NCI-H1092 (cell line): Measurements from ENCODE around the gene C6orf132.

Source experiments
- DNase-seq: peaks from one replicate; lab custom pipeline; 2025; lab: John Stamatoyannopoulos, UW

The C6orf132 gene

DNA sequence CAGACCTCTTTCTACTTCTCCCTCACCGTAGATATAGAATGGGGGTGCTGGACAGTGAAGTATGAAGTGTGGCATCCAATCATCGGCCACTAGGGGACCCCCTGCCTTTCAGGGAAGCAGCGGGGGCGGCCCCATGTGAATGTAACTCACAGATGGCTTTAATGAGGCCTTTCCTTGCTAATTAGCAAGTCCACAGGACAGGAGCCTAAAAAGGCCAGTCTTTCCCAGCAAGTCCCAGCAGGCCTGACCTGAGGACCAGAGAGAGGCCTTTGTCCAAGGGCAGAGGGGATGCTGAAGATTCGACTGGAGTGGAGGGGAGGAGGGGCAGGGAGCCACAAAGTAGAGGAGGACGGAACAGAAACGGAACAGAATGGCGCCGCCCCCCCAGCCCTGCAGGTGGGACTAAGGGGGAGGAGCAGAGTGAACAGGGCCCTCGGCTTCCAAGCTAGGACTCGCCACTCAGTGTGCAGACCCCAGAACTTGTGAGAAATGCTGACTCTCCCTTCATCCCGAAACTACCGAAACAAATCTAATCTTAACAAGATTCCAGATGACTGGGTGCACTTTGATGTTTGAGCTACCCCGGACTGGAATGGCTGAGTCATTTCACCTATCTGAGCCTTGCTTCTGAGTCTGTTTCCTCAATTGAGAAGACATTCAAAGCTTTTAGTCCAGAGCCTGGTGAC, 5.8 kb downstream of the C6orf132 start:
- no peak for DNase-seq

DNA sequence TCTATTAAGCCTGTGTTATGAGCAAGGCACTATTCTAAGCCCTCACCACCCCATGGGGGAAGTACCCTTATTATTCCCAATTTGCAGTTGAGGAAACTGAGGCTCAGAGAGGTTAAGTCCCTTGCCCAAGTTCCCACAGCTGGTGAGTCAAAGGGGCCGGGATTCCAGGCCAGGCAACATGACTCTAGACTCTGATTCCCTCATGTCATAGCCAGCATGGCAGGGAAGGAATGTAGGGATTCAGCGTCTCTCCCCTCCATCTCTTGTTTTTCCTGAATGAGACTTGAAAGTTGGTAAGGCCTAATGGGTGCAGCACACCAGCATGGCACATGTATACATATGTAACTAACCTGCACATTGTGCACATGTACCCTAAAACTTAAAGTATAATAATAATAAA, 6.7 kb downstream of the C6orf132 start:
- no peak for DNase-seq

DNA sequence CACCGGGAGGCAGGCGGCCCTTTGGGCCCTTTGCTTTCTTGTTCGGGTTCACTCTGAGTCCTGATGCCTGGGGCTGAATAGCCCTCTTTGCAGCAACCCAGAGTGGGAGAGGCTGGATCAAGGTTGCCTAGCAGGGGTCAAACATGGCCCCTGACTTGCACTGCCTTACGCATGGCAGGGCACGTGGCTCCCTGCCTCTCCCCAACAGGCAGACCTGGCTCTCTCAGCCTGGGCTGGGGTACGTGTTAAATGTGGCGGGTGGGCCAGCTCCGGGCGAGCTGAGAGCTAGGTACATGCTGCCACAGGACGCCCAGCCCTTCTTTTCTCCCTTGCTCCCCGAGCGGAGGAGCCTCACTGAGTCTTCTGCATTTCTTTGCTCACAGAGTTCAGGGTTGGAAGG, 7.3 kb downstream of the C6orf132 start:
- DNase-seq: no peak

DNA sequence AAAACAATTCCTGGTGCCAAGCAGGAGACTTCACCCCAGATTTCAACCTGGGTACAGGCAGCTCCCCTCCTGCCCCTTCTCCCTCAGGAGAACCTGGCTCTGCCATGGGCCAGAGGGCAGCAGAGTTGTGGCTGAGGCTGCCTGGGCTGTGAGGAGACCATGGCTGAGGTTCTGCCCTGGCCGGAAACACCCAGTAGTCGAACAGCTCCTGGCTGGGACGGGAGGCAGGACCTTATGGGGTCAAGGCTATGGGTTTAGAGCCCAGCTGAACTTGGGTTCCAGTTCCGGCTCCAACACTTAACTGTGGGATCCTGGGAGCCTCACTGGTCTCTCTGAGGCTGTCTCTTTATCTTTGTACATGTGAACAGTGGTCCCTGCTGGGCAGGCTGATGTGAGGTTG, 8.5 kb downstream of the C6orf132 start:
- DNase-seq: no peak

DNA sequence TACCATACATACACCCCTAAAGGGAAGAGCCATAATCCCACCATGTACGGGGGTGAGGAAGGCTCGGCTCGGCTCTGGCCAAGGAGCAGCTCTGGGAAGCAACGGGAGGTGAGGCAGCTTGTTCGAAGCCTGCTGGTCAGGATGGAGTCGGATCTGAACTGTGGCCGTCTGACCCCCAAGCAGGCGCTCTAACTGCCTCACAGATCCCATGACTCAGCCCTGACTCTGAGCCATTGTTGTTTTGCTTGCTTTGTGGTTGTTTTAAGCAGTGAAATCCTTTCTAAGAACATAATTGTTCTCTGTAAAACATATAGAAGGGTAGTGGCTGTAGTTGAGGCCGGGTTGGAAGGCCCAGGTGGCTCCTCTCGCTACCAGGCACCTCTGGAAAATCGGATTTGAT, 10.9 kb downstream of the C6orf132 start:
- DNase-seq: no peak

DNA sequence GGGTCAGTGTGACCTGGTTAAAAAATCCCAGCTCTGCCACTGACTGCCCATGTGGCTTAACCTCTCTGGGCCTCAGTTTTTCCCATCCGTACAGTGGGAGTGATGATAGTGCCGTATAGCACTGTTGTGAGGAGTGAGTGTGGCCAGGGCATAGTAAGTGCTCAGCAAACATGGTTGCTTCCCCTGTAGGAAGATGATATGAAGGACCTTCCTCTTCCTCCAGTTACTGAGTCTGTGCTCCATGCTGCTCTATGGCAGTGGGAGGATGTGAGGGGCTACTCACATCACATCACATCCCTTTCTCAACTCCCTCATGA, 13.1 kb downstream of the C6orf132 start:
- DNase-seq: no peak

DNA sequence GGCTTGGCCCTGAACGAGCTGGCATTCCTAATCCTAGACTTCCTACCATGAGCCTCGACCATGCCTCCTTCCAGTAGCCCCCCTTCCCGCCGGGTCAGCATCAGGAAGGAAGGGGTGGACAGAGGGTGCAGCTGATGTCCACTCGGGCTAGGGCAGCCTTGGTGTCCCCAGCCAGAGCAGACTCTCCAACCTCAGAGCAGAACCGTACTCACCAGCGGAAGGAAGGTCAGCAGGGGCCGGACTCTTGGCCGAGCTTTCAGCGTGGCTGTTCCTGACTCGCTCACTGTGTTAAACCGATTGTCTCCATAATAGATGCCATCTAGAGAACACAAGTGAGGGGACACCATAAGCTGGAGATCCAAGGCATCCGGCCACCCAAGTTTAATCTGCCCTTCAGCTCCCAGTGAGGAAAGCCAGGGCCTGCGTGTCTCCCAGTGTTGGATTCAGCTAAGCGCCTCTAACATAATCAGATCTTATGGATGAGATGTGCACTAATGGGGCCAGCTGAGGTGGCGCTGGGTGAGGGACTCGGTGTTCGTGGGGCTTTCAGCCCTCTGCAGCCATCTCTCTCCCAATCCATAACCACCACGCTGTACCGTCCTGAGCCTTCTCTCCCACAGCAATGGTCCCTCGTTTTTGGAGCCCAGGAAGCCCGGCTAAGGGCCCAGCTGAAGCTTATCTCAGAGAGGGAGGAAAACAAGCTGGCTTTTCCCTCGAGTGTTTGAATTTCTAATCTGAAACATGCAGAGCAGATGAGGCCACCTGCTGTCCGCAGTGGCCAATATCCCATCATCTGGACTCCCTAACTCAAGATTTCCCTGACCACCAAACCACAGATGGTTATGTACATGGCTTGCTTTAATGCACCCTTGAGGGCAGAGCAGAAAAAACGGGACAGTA, 13.7 kb downstream of the C6orf132 start:
- DNase-seq: no peak

DNA sequence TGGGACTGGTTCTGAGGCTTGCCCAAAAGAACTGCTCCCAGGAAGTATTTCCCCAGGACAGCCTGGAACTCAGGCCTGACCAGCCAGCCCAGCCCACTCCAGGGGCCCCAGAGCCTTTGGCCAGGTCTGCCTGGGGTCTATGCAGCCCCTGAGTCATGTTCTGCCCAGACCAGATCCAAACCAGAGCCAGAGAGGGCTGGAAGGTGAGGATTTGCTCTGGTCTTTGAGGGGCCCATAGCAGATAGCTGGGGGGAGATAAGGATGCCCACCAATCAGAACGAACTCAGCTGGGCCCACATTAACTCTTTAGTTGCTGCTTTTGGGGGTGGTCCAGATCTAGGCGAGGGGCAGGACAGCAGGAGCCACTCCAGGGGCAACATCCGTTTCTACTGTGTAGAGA, 16.8 kb downstream of the C6orf132 start:
- DNase-seq: no peak

DNA sequence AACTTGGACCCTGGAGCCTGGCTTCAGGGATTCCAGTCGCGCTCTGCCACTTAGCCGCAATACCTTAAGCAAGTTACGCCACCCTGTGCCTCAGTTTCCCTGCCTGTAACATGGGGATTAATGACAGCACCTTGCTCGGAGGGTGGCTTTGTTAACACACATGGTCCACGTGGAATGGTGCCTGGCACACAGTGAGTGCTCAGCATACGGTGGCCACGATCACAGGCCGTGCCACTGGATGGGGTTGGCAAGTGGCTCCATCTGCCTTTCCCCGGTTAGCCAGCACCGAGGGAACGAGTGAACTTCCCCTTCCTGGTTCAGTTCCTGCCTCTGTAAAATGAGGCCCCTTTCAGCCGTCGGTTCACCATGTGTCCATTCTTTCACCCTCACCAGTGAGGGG, 17.2 kb downstream of the C6orf132 start:
- DNase-seq: no peak

DNA sequence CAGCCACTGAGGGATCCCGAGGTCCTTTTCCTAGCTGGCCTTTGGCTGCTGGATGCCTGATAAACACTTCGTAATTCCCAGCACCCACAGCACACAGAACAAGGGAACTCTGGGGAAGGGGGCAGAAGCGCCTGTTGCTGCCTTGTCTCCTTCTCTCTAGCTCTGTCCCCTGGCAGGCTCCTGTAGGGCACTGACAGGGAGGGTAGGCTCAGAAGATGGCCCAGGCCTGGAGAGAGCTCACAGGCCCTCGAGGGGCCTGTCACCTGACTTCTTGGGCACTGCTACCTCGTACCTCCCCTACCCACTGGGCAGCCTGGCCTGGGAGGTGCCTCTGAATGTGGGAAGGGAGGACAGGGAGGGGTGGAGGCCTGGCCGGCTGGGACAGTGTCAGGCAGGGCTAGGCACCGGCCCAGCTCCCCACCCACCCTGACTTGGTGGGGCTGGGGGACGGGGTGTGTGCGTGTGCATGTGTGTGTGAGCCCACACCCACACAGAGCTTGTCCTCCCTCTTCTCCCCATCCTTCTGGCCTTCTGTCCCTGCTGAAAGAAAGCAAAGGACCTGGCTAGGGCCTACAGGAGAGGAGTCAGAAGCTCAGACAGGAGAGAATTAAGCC, 18.1 kb downstream of the C6orf132 start:
- DNase-seq: no peak

DNA sequence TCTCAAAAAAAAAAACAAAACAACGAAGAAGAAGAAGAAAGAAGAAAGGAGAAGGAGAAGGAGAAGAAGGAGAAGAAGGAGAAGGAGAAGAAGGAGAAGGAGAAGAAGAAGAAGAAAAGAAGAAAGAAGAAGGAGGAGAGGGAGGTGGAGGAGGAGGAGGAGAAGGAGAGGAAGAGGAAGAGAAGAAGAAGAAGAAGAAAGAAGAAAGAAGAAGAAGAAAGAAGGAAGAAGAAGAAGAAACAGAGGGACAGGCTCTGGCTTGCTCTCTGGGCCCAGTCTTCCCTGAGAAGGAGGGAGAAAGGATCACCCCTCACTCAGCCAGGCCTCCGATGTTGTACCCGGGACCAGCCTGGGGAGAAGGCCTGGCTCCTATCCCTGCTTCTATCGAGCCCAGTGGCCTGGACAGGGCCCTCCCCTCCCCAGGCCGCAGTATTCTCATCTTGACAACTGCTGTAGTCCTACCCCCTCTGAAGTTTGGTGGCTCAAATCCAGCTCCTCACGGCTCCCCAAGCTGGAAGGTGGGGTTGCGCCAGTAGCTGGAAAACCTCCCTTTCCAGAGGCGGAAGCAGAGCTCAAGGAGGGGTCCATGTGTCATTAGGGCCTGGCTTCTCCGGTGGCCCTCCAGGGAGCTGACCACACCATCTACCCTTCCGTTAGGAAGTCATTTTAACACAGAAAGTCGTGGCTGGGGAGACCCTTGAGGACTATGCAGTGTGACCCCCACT, 18.9 kb downstream of the C6orf132 start:
- DNase-seq: no peak

DNA sequence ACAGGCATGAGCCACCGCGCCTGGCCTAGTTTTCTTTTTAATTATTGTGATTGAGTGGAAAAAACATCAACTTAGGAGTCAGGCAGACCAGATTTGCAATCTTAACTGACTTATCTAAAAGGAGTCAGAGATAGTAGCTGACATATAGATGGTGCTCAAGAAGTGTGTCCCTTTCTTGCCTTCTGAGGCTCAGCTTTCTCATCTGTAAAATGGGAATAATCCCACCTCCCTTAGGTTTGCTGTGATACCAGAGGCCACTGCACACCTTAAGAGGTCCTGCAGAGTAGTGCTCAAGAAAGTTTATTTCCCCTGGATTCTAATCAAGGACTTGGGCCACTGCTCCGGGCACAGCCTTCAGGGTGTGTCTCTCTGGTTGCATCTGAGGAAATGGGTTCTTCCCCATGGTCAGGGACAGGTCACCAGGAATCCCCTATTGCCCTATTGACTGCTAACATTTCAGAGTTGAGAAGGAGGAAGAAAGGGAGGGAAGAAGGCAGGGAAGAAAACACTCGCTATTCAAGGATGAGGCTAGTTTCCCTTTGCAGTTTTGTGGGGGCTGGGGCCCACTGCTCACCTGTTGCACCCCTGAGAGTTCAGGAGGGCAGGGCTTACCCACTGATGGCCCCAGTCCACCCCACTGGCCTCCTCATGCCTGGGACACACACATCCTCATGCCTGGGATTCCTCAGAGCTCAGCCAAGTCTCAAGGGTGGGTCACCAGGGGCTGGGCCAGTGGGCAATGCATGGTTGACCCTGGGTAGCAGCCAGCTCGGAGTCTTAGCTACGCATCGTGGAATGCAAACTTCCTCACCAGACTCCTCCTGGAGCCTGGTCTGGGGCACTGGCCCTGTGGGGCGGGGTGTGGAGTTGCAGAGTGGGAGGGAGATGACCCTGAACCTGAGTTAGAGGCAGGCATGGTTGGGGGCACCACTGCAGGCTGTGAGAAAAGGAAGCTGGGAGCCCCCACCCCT, 21.2 kb downstream of the C6orf132 start:
- no peak for DNase-seq

DNA sequence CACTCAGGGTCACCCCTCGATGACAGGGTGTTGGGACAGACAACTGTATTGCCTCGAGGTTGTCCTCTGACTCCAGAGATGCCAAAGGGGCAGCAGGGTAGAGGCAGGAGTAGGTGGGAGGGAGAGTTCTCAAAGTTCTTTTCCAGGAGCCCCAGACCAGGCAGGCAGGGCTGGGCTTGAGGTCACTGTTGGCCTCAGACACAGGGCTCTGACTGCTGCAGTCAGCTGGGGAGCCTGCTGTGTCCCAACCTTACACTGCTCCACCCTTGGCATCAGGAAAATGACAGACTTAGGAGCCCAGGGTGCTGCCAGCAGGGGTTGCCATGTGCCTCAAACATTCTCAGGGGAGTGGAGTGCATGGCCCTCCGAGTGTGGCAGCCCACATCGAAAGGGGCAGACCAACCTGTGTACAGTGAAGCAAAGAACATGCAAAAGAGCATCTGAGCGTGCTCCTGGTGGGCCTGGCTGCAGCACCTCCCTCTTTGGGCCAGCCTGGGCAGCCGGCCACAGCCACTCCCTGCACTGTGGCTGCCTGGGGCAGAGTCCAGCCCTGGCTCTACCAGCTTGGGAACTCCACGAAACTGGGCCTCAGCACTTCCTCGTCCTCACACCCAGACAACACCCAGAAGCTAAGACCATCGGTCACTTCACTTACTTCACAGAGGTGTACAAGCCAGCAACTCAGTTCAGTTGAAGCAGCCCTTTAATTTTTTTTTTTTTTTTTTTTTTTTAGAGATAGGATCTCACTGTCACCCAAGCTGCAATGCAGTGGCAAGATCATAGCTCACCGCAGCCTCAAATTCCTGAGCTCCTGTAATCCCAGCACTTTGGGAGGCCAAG, 24.0 kb downstream of the C6orf132 start:
- DNase-seq: no peak

DNA sequence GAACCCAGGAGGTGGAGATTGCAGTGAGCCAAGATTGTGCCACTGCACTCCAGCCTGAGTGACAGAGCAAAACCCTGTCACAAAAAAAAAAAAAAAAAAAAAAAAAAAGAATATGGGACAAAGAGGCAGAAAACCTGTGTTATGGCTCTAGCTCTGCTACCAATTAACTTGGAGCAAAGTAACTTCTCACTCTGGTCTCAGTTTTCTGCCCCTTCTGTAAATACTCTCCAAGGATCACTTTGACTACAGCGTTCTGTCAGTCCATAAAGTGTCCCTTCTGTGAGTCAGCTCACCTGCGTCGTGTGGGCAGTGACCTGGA, 24.6 kb downstream of the C6orf132 start:
- DNase-seq: no peak

DNA sequence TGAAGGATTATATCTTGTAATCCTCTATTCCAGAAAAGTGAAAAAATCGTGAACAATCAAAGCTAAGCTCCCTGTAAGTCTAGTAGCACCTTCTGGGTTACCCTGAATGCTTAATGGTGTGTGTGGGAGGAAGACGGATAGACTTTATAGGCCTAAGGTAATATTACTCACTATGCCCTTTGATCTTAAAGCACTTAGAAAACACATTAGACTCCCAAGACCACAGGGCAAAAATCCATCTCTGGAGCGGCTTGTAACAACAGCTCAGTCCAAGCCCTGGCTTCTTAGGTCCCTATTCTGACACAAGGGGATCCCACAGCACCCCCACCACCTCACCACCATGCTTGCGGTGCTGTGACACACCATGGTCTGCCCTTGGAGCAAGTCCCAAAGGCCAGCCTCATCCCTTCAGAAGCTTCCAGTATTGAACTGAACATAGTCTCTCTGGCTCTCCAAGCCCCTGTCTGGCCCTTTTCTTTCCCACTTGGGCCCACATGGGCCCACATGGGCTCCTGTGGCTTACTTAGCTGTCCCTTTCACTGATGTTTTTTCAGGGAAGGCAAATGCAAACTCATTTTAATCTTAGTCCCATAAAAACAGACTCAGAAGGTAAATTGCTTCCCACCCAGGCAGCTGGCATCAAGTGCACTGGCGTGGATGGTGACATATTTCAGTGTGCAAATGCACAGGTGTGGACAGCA, 28.3 kb downstream of the C6orf132 start:
- no peak for DNase-seq

DNA sequence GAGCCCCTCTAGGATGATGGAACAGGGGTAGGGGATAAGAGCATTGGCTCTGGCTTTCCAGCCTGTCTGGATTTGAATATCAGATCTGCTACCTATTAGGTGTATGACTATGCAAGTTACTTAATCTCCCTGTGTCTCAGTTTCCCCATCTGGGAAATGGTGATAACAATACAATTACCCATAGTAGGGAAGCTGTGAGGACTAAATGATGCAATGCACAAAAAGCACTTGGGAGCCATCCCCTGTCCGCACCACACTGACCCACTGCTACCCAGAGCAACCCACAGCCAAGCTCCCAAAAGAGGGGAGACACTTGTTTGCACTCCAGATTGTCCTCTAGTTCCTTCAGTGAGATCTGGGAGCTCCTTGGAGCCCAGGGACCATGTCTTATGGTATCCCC, 30.1 kb downstream of the C6orf132 start:
- DNase-seq: no peak

DNA sequence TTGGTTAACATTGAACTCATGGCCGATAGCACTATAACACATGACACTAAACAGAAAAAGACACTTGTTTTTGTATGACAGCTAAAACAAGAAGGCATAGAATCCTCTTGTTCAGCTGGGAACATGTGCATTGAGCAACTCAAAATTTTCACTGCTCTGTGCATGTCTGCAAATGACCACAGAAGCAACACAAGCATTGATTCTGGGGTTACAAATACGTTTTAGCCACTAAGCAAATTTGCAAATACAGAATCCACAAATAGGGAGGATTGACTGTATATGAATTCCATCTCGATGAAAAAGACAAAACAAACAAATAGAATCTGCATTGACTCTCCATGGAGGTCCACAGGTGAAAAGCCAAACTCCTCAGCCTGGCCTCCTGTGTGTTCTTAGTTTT, 31.7 kb downstream of the C6orf132 start:
- DNase-seq: no peak

DNA sequence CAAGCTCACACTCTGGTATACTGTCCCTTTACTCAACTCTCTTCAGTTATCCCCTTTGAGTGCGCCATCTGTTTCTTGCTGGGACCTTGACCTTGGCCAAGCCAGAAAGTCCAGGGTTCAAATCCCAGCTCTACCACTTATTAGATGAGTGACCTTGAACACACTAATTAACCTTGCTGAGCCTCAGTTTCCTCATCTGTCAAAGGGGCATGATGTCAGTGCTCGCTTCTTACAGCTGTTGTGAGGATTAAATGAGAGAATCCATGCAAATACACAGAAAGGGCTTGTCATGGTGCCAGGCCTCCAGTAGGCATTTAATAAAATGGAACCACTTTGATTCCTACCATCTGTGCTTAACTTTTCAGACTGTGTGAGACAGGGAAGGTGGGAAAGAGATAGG, 34.3 kb downstream of the C6orf132 start:
- DNase-seq: no peak

DNA sequence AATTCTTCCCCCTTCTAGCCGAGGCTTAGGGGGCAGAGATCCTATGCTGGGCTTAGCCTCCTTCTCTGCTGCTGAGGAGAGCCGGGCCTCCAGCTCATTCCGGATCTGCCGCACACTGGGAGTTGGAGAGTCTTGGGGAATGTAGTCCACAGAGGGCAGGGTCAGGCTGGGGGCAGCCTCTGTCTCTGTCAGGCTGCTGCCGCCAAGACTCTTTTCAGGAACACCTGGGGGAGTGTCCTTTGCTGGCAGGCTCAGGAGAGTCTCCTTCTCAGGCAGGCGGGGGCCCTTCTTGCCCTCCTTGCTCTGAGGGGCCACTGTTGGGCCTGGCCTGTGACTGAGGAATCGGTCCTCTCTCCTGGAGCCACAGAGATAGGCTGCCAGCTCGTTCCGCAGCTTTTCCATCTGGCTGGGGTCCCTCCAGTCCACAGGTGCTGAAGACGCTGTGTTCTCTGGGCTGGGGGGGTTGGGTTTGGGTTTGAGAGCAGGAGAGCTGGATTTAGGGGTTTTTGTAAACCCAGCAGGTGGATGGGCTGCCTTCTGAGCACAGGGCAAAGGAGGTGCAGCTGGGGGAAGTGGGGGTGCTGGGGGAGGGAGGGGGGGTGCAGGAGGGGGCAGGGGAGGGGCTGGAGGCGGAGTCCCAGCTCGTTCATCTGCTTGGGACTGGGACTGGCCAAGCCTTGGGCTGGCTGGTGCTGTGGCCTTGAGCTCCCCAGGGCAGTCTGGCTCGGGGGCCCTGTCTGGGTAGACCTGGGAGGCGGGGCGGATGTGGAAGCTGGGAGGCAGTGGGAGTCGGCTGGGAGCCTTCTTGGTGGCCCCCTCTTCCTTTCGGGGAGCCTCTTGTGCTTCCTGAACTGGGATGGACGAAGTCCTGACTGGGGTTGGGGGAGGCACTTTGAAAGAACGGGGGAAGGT, 36.1 kb downstream of the C6orf132 start:
- DNase-seq: no peak
